Measurements from ENCODE around the gene PRRT2. TPM values are rescaled to one million over a fixed set of nuclear protein-coding genes. Genes with fewer than 3 reads are reported as not detected.
A peak's percentile ranks its signal among the peaks of the same experiment; 100 is the strongest.

PRRT2 gene
- total RNA-seq, 1 experiment from 2014 or later = 4.5 TPM

DNA sequence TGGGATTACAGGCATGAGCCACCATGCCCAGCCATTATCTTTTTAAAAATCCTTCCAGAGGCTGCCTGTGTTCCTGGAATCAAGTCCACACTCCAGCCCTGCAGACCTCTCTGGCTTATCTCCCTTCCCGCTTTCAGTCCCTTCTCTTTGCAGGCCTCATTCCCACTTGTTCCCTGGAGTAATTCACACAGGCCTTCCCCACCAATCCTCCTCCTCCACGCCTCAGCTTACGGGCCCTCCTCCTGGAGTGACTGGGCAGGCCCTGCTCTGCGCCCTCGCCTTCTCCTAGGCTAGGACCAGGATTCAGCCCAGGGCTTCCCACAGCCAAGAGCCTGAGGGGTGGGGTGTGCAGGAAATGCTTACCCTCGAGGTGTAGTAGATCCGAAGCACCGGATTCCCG, 48.2 kb downstream of the PRRT2 start:
- no peak for DNase-seq (ENCODE audit: low read depth)

GRCh38 chr16:29862383-29862883, 50.4 kb downstream of the PRRT2 start:
- DNase-seq (ENCODE audit: low read depth) = no peak

DNA sequence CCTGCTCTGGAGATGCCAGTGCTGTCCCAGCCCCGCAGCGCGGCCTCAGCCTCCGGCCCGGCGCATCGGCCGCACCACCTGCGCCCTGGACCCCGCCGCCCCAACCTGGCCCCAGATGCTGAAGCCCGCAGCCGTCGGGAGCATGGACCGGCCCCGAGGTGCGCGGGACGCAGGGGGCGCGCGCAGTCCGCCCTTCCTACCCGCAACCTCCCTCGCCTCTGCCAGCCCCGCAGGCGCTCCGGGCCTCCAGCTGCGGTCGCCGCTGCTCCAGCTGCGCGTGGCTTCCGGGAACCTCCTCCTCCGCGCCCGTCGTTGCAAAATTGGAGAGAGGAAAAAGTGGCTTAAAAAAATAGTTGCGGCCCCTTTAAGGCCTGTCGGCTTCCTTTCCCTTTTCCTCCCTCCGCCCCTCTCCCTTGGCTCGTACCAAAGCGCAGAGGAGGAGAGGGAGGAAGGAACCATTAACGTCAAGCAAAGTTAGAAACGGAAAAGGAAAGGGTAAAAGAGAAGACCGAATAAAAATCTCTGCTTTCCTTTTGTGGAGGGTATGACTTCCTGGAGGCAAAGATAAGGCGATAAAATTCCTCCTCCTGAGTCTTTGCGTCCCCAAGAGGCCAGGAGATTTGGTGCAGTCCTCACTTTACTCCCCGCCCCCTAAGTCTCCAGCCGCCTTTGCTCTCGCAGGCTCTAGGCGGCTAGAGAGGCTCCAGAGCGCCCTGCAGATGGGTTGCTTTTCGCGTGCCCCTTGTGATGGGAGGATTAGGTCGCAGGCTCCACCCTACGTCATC, 51.1 kb downstream of the PRRT2 start, which contains the start of gene CDIPT:
TSS of gene CDIPT (minus strand) at position 343 of the 785 bp plus-strand sequence. CDS start 369 bp downstream, outside the sequence.
- DNase-seq (ENCODE audit: low read depth) = peak; percentile 91

GRCh38 chr16:29863669-29863984, 51.6 kb downstream of the PRRT2 start:
- DNase-seq (ENCODE audit: low read depth) = no peak

DNA sequence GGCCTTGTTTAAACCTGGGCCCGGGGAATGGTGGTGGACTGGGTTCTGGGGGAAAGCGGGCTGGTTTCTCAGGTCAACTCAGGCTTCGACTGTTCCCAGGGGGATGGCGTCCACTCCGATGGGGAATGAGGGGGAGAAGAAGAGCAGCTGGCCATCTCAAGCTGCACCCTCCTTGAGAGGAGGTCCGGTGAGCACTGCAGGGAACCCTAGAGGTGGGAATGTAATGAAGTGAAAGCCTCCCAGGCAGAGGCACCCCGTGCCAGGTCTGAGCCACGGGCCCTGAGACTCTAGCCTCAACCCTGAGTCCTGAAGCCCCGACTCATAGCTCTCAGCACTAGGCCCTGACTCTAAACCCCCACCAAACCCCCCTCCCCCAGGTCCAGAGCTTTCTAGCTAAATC, 52.2 kb downstream of the PRRT2 start:
- DNase-seq (ENCODE audit: low read depth) = no peak

Small RNAs within 50 kb of the gene (small RNA-seq; reads per million reads assigned to genes)
- gene AC009133.6 = not detected
- gene AC120114.4 = not detected

Other genes with a start within 250 kb of the PRRT2 start
- 4.1 TPM in 2 replicates for gene SPN, start 148.9 kb upstream of the PRRT2 start, total RNA-seq (2014; rRNA removed; shearing (Covaris generic))
- 1.8 and 2.3 TPM in 2 replicates for gene QPRT, start 133.0 kb upstream of the PRRT2 start, total RNA-seq (2014; rRNA removed; shearing (Covaris generic))
- gene C16orf54, start 66.2 kb upstream of the PRRT2 start, total RNA-seq (2014; rRNA removed; shearing (Covaris generic)) = 0.13 and 1.5 TPM in 2 replicates
- not detected in 2 replicates for gene ZG16, start 33.9 kb upstream of the PRRT2 start, total RNA-seq (2014; rRNA removed; shearing (Covaris generic))
- gene KIF22, start 21.4 kb upstream of the PRRT2 start, total RNA-seq (2014; rRNA removed; shearing (Covaris generic)) = 120 and 122 TPM in 2 replicates
- gene MAZ, start 5.7 kb upstream of the PRRT2 start, total RNA-seq (2014; rRNA removed; shearing (Covaris generic)) = 289 and 412 TPM in 2 replicates
- 51.3 and 56.5 TPM in 2 replicates for gene PAGR1, start 4.0 kb downstream of the PRRT2 start, total RNA-seq (2014; rRNA removed; shearing (Covaris generic))
- 96.4 and 101 TPM in 2 replicates for gene MVP, start 8.3 kb downstream of the PRRT2 start, total RNA-seq (2014; rRNA removed; shearing (Covaris generic))
- gene CDIPT, start 51.0 kb downstream of the PRRT2 start, total RNA-seq (2014; rRNA removed; shearing (Covaris generic)) = 77.2 and 80.9 TPM in 2 replicates
- gene SEZ6L2, start 87.4 kb downstream of the PRRT2 start, total RNA-seq (2014; rRNA removed; shearing (Covaris generic)) = 1.5 and 2.6 TPM in 2 replicates
- 3.8 and 9.3 TPM in 2 replicates for gene ASPHD1, start 88.3 kb downstream of the PRRT2 start, total RNA-seq (2014; rRNA removed; shearing (Covaris generic))
- gene KCTD13, start 114.0 kb downstream of the PRRT2 start, total RNA-seq (2014; rRNA removed; shearing (Covaris generic)) = 4.1 and 4.3 TPM in 2 replicates
- 38.0 and 39.0 TPM in 2 replicates for gene TMEM219, start 149.9 kb downstream of the PRRT2 start, total RNA-seq (2014; rRNA removed; shearing (Covaris generic))
- gene TAOK2, start 161.7 kb downstream of the PRRT2 start, total RNA-seq (2014; rRNA removed; shearing (Covaris generic)) = 38.4 and 40.0 TPM in 2 replicates
- 24.3 and 33.8 TPM in 2 replicates for gene HIRIP3, start 183.4 kb downstream of the PRRT2 start, total RNA-seq (2014; rRNA removed; shearing (Covaris generic))
- gene INO80E, start 184.0 kb downstream of the PRRT2 start, total RNA-seq (2014; rRNA removed; shearing (Covaris generic)) = 80.1 and 94.7 TPM in 2 replicates
- gene DOC2A, start 198.8 kb downstream of the PRRT2 start, total RNA-seq (2014; rRNA removed; shearing (Covaris generic)) = 0.10 and 0.63 TPM in 2 replicates
- gene C16orf92, start 211.0 kb downstream of the PRRT2 start, total RNA-seq (2014; rRNA removed; shearing (Covaris generic)) = not detected in 2 replicates
- gene TLCD3B, start 219.1 kb downstream of the PRRT2 start, total RNA-seq (2014; rRNA removed; shearing (Covaris generic)) = 0.11 and 0.13 TPM in 2 replicates

All from HT1080 (cell line).